ENCODE data around the gene MYO1D.
"Not testable (repeated sequence)": the region's sequence is repeated elsewhere in the genome, so short reads cannot be mapped to it uniquely, and the experiment has no call there.

The MYO1D gene

DNA sequence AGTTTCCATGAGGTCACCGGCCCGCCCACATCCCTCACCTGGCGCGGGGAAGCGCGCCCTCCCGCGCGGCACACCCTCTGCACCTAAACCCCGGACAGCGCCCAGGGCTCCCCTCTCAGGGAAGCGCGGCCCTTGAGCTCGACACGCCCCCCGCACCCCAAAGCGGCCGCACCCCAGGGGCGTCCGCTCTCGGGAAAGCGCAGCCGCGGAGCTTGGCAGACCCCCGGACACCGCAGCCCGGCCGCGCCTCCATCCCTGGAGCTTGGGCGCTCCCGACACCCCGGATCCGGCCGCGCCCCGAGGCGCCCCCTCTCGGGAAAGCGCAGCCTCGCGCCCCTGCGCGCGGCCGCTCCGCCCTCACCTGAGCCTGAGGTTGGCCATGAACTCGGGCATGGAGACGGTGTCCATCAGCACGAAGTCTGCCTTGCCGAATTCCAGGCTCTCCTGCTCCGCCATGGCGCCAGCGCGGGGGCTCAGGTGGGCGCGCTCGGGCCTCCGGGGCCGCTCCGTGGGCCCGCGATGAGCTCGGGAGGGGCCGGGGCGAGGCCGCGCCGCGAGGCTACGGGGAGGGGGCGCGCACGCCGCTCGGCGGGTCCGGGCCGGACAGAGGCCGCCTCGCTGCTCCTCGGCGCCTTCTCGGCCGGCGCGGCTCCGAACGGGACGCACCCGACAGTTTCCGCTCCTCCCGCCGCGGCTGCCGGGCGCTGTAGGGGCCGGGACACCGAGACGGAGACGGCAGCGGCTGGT is at the start of gene MYO1D:
TSS of gene MYO1D (minus strand) at position 708 of the 747 bp plus-strand sequence. CDS start at position 456, 252 bp downstream.
- DNase-seq (ENCODE audit: low read depth): no peak

DNA sequence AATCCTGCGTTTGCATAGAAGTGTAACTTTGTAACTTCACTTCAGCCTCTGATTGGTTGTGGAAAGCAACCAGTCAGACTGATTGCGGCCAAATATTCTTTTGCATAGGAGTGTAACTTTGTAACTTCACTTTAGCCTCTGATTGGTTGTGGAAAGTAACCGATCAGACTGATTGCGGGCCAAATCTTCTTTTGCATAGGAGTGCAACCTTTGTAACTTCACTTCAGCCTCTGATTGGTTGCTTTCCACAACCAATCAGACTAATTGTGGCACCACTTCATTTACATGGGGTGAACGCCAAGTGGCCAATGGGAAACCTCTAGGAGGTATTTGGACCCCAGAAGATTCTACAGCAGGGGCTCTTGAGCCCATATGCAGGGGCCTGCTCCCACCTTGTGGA is 49.3 kb upstream of the MYO1D start:
- DNase-seq (ENCODE audit: low read depth): no peak

DNA sequence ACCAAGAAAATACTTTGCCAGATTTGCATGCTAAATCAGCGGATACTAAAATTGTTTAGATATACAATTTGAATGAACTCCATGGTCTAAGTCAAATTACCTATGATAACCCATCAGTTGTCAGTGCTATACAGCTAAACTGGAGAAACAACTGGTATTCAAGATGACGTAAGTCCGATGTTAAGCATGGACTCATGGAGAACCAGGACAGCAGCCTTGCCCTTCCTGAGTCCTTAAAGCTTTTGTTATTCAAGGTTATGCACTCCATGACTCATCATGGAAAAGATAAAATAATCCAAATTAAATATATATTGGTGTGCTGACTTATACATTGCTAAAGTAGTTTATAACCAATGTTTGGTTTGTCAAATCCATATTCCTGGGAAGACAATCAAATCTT is 47.0 kb upstream of the MYO1D start:
- not testable (repeated sequence) for DNase-seq (ENCODE audit: low read depth)

DNA sequence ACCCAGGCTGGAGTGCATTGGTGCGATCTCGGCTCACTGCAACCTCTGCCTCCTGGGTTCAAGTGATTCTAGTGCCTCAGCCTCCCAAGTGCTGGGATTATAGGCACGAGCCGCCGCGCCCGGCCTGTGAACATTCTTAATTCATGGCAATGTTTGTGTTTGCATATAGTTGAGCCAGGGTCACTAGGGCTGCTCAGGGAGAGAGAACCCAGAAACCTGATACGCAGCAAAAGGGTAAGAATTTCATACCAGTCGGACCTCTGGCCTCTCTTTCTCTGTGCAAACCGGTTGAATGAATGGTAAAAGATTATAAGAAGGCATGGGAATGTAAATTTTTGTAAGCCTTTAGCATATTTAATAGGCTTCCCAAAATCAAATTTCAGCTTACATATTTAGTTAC is 44.1 kb upstream of the MYO1D start:
- no peak for DNase-seq (ENCODE audit: low read depth)

DNA sequence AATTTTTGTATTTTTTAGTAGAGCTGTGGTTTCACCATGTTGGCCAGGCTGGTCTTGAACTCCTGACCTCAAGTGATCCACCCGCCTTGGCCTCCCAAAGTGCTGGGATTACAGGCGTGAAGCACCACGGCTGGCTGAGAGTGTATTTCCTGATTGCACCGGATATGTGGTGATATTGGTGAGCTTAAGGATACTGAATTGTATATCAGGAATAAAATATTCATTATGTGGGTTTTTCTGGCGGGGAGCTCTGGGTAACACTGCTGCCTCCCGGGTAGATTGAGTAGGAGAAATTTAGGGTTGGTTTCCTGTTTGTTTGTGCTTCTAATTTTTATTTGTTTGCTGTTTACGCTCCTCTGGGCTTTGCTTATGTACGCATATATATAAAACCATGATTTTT is 43.4 kb upstream of the MYO1D start:
- no peak for DNase-seq (ENCODE audit: low read depth)

DNA sequence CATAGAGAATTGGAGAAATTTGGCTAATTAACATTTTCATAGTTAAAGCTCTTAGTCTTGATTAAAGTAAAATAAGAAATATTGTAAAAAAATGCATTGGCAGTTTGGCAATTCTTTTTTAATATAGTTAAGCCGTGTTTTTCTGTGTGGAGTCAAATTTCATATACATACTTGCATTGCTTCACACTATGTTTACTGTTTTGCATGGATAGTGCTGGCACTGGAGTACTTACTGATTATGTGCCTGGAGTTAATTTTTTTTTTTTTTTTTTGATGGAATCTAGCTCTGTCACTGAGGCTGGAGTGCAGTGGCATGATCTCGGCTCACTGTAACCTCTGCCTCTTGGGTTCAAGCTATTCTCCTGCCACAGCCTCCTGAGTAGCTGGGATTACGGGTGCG is 43.0 kb upstream of the MYO1D start:
- not testable (repeated sequence) for DNase-seq (ENCODE audit: low read depth)

DNA sequence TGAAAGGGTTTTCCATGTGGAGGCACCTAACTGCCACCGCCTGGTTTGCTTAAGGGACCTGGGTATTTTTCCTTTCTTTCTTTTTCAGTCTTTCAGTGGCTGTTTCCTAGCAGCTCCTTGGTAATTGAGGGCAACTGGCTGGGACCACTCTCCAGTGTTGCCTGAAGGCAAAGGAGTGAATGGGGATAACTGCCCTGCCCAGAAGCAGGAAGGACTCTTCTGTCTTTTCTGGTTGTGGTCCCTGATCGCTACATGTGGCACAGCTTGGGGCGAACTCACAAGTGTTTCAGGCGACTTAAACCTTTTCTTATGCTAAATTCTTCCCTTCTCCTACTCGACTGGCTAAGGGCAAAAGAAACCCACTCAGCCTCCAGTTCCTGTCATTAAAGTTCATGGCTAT is 40.9 kb upstream of the MYO1D start:
- DNase-seq (ENCODE audit: low read depth): no peak

DNA sequence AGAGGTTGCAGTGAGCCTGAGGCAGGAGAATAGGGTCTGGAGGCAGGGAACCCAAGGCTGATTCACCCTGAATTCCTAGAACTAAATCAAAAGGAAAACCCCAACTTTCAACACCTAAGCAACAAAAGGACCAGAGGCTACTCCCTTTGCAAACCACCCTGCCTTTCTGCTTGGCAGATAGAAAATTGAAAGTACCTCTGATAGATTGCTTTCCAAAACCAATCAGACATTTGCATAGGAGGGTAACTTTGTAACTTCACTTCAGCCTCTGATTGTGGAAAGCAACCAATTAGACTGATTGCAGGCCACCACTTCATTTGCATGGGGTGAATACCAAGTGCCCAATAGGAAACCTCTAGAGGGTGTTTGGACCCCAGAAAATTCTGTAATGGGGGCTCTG is 40.2 kb upstream of the MYO1D start:
- DNase-seq (ENCODE audit: low read depth): no peak

DNA sequence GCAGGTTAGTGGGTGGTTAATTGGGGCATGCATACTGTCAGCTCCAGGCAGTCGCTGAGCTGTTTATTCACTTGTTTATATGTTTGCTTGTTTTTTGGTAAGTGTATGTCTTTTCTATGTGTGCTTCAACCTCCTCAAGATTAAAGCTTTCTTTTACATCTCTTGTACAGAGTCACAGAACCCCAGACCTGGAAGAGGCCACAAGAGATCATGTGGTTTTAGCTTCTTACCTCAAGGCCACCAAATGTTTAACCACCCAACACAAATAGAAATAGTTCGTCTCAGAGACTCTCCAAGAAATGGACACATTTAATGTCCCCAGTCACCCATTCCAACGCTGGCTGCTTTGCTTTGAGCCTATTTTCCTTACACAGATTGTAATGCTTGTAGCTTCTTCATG is 39.2 kb upstream of the MYO1D start:
- no peak for DNase-seq (ENCODE audit: low read depth)

DNA sequence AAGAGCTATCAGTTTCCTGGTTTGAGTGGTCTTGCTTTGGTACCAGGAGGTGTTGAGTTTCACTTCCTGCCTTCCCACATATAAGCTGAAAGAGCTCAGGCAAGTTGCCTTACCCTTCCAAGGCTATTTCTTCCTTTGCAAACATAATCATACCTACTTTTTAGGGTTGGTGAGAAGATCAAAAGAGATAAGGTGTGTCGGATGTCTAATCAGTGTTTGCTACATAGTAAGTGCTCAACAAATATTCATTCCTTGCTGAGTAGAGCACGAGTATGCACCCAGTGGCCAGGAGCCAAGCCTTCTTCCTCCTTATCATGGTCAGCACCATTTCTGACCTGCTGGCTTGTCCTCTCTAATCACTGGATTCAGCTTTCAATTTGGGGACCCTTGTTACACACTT is 38.3 kb upstream of the MYO1D start:
- no peak for DNase-seq (ENCODE audit: low read depth)

DNA sequence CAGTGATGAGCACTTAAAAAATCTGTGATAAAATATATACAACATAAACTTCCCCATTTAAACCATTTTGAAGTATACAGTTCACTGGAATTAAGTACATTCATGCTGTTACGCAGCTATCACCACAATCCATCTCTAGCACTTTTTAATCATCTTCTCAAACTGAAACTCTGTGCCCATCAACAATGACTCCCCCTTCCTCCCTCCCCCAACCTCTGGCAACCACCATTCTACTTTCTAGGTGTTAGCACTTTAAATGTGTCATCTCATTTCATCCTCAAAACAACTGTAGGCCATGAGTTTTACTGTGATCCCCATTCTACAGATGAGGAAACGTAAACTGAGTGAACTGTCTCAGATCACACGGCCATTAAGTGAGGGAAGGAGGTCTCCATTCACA is 37.3 kb upstream of the MYO1D start:
- no peak for DNase-seq (ENCODE audit: low read depth)

DNA sequence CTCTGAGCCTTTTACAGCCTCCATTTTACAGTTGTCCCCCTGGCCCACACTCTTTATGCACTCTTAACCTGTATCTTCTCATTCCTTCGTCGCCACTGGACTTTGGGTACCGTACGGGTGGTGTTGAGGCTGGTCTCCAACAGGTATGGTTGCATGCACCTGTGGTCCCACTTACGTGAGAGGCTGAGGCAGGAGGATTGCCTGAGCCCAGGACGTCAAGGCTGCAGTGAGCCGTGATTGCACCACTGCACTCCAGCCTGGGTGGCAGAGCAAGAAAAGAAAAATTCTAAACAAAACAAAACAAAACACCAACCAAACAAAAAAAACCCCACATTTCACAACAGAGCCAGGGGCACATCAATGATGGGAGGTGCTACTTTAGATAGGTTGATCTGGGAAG is 36.7 kb upstream of the MYO1D start:
- DNase-seq (ENCODE audit: low read depth): no peak

DNA sequence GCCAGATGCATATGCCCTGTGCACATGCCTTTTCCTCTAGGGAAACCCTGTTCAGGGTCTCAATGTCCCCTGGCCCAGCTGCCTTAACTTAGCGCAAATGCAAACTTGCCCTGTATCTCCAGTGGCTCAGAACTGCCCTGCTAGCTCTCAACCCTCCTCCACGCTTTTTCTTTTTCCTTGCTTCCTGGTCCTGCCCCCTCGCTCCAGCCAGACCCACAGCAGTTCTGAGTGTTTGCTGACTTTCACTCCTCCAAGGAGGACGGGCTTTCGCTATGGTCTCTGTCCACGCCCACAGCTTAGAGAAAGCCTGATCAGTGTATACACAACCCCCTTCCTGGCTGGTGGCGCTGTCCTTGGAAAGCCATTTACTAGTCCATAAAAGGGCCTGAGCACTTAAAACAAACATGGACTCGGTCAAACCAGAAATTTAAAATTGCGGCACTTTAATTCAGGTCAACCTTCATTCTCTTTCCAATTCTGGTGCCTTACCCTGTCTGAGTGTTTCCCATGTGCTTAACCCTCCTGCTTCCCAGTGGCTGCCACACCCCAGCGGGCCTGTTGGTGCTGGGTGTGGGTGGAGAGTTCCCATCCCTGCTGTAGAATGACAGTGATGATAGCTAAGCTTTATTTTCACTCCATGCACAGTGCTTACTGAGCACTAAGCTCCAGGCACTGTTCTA is 35.4 kb upstream of the MYO1D start:
- DNase-seq (ENCODE audit: low read depth): peak; percentile 79

DNA sequence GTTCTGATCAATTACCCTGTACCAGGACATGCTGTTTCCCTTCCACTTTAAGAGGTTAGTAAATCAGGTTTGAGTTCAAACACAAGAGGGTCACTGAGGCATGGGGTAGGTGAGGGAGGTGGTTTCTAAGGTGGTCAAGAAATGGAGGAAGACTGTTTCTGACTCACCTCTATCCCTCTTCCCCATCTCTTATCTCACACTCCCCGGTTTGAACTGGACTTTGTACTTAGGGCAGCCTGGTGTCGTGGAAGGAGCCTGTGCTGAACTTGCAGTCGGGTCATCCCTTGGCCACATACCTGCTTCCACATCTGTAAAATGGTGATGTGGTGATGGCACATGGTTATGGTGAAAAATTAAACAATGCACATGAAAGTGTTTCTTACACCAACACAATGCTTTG is 33.8 kb upstream of the MYO1D start:
- no peak for DNase-seq (ENCODE audit: low read depth)

DNA sequence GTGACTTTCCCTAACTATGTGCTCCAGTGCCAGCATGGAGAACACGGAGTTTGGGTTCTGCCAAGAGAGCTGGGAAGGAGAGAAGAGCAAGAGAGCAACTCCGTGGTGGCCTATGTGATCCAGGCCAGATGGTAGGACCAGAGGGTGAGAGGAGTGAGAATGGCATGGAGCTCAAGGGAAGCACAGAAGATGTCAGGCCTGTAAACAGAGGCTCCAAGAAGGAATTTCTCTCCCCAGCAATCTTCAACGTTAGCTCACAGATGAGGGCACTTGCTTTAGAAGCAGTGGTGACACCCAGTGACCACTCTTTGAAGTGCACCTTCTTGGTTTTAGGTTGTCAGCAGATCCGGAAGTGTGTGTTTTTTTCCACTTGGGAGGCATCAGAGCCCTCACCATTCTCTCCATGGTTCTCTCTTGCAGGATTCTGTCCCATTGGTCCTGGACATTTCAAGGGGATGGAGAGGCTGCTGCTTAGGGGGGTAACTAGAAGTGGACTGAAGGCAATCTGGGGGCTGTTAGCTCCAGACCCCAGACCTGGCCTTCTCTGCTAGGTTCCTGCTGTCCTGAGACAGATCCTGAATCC is 33.0 kb upstream of the MYO1D start:
- DNase-seq (ENCODE audit: low read depth): peak; percentile 82

DNA sequence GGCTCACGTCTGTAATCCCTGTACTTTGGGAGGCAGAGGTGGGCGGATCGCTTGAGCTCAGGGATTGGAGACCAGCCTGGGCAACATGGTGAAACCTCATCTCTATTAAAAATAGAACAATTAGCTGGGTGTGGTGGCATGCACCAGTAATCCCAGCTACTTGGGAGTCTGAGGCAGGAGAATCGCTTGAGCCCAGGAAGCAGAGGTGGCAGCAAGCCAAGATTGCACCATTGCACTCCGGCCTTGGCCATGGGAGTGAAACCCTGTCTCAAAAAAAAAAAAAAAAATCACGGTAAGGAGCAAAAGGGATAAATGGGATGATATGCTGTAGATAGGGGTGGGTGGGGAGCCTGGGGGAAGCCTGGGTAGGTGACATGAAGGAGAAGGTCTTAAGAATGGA is 30.7 kb upstream of the MYO1D start:
- no peak for DNase-seq (ENCODE audit: low read depth)

DNA sequence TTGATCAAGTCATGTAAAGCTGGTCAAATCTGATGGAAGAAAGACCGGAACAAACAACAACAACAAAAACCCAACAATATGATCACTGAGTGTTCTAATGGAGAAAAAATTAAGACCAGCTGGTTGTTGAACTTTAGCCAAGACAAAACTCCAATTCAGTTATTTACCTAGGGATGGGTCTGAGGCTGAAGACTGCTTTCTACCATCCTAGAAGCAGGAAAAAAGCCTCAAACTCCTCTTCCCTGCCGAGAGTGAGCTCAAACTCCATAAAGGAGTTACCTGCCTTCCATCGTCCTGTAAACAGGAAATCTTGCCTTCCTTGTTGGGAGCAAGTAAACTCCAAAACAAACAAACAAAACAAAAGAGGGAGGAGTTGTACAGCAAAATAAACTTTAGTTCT is 28.0 kb upstream of the MYO1D start:
- no peak for DNase-seq (ENCODE audit: low read depth)

DNA sequence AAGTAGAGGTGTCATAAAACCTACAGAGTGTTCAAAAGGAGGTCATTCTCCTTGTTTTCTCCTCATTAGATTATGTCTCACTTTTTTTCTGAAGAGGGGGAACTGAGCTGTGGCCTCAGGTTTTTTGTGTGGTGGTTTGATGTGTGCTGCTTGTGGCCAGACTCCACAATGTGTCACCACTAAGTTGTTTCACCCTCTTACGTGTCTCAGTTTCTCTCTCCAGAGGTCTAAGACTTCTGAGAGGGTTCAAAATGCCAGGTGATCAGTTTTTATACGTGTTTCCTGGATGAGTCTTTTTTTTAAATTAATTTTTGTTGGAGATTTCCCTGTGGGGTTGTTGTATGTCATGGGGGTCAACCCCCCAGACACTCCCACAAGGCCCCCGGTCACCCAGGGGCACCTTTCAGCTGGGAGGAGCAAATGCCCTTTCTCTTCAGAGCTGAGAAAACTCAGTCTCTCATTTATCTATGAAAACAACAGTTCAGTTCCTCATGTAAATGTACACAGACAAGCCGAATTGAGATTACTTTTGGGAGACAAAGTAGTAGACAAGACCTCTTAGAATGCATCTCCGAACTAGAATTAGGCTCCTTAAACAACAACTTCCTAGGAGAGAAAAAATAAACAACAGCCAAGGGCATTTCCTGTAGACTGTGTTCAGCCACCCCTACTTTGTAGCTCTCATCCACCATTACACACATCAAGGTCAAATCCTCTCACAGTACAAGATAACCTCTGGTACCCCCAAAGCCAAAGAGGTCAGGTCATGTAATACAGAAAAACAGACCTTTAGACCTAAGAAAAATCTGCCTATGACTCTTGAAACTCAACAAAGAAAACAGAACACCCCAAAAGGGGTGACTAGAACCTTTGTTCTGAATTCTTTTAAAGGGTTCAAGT is 27.1 kb upstream of the MYO1D start:
- DNase-seq (ENCODE audit: low read depth): no peak

DNA sequence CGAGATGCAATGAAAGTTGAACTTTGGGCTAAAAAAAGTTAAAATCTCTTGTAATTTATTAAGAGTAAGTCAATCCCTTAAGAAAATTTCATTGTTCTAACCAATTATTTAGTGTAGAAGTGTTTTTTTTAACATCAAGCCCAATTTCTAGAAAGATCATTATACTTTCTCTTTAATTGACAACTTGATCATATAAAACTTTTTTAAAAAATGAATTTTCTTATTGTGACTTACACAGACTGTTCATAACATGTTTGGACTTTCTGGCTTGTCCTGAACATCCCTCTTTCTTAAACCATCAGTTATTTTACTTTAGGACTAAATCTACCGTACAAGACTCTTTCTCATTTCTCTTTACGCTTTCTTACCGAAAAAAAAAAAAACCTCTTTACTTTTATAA is 24.8 kb upstream of the MYO1D start:
- no peak for DNase-seq (ENCODE audit: low read depth)

DNA sequence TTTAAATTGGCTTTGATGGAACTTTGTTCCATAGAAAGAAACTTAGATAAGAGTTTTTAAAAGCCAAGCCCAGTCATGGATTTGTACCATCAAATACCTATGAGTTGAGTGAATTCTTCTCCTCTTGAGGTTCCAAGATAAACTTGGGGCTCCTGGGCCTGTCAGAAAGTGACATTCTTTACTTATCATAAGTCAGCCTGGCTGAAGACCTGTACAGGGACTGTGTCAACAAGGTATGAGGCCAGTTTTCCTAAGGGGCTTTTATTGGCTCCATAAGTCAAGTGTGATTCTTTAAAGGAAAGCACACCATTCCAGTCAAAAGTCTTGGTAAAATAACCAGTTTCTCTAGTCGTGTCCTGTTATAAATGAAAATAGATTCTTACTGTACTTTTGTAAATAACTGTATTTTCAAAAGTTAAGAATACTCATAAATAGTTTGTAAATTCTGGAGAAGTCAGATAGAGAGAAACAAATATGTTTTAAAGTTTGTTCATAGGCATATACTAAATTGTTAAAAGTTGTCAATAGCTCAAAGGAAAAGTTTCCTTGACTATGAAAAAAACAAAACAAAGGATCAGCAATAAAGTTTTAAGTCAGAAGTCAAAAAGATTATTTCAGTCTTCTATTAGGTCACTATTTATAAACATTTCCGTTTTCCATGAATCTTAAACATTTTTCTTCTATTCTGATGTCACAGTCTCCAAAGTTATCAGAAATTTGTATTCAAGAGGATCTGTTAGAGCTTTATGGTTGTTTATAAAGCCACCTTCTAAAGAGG is 22.5 kb upstream of the MYO1D start:
- no peak for DNase-seq (ENCODE audit: low read depth)

DNA sequence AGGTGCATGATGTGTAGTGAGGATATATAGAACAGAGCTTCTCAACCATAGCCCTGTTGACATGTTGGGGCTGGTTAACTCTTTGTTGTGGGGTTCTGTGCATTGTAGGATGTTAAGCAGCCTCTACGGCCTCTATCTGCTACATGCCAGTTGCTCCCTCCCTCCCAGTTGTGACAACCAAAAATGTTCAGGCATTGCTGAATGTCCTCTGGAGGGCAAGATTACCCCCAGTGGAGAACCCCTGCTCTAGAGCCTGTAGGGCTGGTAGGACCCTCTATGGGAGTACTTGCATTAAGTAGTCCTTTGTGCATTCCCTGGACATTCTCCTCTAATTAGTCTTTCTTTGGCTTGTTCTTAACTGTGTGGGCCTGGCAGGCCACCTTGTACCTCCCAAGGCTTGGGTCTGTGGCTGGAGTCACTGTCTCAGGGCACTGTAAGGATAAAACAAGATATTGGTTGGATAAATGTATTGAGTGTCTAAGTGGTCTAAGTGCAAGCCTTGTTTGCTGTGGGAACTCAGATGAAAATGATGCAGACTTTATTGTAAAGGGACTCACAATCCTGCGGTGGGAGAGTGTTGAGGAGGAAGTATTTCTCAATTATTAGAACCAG is 19.8 kb upstream of the MYO1D start:
- no peak for DNase-seq (ENCODE audit: low read depth)
